ENCODE results near the gene ABCG8. TPM values are rescaled to one million over a fixed set of nuclear protein-coding genes. Genes with fewer than 3 reads are reported as not detected.

Gene ABCG8
- total RNA-seq, 1 donor from 2014 or later, result not detected

DNA sequence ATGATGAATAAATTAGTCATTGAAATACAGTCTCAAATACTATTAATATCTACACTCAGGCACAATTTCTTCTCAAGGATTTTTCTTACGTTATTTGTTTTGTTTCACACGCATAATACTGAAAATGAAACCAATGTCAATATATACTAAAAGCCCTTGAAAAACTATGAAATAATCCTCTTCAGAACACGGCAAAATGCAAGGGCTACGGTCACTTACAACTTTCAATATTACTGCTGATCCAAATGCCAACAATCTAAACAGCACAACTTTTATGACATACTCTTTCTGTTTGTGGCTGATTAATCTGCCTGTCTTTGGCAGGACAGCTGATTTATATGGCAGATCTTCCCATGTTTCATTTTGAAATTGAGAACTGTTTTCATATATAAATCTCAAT lies 88.7 kb downstream of the ABCG8 start:
- Histone ChIP-seq H3K4me3 (no peak overlapping the region), H3K27ac (no peak overlapping the region), H3K36me3 (peaks cover 20 to 35% of the 10 kb centered on the region in 2 donors), H3K9me3 (no peaks in the 10 kb centered on the region), H3K27me3 (no peaks in the 10 kb centered on the region), H3K4me1 (no peaks in the 10 kb centered on the region)
- TF ChIP-seq, protein P1, sequence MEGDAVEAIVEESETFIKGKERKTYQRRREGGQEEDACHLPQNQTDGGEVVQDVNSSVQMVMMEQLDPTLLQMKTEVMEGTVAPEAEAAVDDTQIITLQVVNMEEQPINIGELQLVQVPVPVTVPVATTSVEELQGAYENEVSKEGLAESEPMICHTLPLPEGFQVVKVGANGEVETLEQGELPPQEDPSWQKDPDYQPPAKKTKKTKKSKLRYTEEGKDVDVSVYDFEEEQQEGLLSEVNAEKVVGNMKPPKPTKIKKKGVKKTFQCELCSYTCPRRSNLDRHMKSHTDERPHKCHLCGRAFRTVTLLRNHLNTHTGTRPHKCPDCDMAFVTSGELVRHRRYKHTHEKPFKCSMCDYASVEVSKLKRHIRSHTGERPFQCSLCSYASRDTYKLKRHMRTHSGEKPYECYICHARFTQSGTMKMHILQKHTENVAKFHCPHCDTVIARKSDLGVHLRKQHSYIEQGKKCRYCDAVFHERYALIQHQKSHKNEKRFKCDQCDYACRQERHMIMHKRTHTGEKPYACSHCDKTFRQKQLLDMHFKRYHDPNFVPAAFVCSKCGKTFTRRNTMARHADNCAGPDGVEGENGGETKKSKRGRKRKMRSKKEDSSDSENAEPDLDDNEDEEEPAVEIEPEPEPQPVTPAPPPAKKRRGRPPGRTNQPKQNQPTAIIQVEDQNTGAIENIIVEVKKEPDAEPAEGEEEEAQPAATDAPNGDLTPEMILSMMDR (IDR thresholded peaks at IDR 0.05), result no peak
- no peak for DNase-seq (ENCODE audit: low spot score in 2 of 2)
- intact Hi-C loops (cut with DNase I), result no loop called here

DNA sequence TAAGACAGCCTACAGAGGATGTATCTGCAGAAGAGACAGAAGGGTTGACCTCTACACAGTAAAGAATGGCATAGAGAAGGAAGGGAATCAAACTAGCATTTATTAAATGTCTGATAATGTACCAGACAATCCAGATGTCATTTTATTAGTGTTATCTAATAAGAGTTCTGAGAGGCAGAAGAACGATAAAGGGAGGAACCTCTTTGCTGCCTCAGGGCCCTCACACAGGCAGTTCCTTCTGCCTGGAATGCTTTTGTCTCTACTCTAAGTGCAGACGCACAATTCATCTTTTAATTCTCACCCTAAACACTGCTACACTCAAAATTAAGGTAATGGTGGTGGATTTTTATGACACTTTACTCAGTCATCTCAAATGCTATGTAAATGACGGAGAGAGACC lies 92.5 kb downstream of the ABCG8 start:
- Histone ChIP-seq H3K9me3 (no peaks in the 10 kb centered on the region), H3K36me3 (peaks cover 15 to 31% of the 10 kb centered on the region in 2 donors), H3K4me3 (no peak overlapping the region), H3K27ac (no peak overlapping the region), H3K27me3 (no peaks in the 10 kb centered on the region), H3K4me1 (no peaks in the 10 kb centered on the region)
- intact Hi-C loops (cut with DNase I), result no loop called here
- no peak for DNase-seq (ENCODE audit: low spot score in 2 of 2)
- TF ChIP-seq, protein P1 (IDR thresholded peaks at IDR 0.05), result no peak

Other genes starting within 250 kb of the ABCG8 start
- gene THADA, start 242.9 kb upstream of the ABCG8 start, total RNA-seq, result 27.4 TPM
- gene PLEKHH2, start 201.7 kb upstream of the ABCG8 start, total RNA-seq, result 15.0 TPM
- not detected for gene C1GALT1C1L, start 162.5 kb upstream of the ABCG8 start, total RNA-seq
- 2.9 TPM for gene DYNC2LI1, start 64.9 kb upstream of the ABCG8 start, total RNA-seq
- gene ABCG5, start 132 bp upstream of the ABCG8 start, total RNA-seq, result 4.0 TPM
- 78.1 TPM for gene LRPPRC, start 157.0 kb downstream of the ABCG8 start, total RNA-seq